ENCODE data around the gene DGKB.

GRCh38 chr7:14635955-14636354 lies 266.6 kb downstream of the DGKB start:
- TF ChIP-seq SUZ12 (IDR thresholded peaks at IDR 0.05): no peak
- TF ChIP-seq L3MBTL2 (conservative IDR thresholded peaks at IDR 0.05): no peak
- TF ChIP-seq TARDBP (IDR thresholded peaks at IDR 0.05): no peak
- no peak for TF ChIP-seq SP1 (IDR thresholded peaks at IDR 0.05)
- TF ChIP-seq BHLHE40 (IDR thresholded peaks at IDR 0.05; ENCODE audit: borderline replicate concordance): no peak
- TF ChIP-seq FOXM1 (IDR thresholded peaks at IDR 0.05; ENCODE audit: borderline replicate concordance): no peak
- TF ChIP-seq LEF1 (IDR thresholded peaks at IDR 0.05; ENCODE audit: borderline replicate concordance): no peak
- no peak for TF ChIP-seq ELF4 (IDR thresholded peaks at IDR 0.05)
- no peak for TF ChIP-seq NFRKB (IDR thresholded peaks at IDR 0.05)
- no peak for TF ChIP-seq PKNOX1 (IDR thresholded peaks at IDR 0.05)
- no peak for TF ChIP-seq FOXK2 (IDR thresholded peaks at IDR 0.05)
- no peak for TF ChIP-seq ZNF384 (IDR thresholded peaks at IDR 0.05)
- TF ChIP-seq ARNT (IDR thresholded peaks at IDR 0.05): no peak
- TF ChIP-seq HDGF (IDR thresholded peaks at IDR 0.05; ENCODE audit: borderline replicate concordance): no peak

All from HEK293T (cell line).